HepG2 (cell line): ENCODE data around the gene PERP. TPM values are rescaled to one million over a fixed set of nuclear protein-coding genes. Genes with fewer than 3 reads are reported as not detected.

Experiments
- ATF4 ChIP-seq, 2 experiments: fragments of 450-650 bp in 1 of 2; sonication (generic) in 1 of 2; formaldehyde crosslinking; IDR thresholded peaks; 2 replicates each; pipeline versions ENCODE4 v1.5.0 to v1.8.0; 2020 to 2022; ENCODE audit warnings: mild to moderate bottlenecking in 1 of 2, missing genetic modification reagents in 1 of 2
- BCL6 ChIP-seq: IDR thresholded peaks from 2 replicates; pipeline ENCODE4 v1.6.1; 2016; ENCODE audit warnings: missing genetic modification reagents, missing compliant biosample characterization
- BHLHE40 ChIP-seq: IDR thresholded peaks from 2 replicates; pipeline ENCODE4 v1.6.1; 2011; ENCODE audit warnings: low read length, improper control_type of control experiment
- ELF1 ChIP-seq: sonication (generic); formaldehyde crosslinking; IDR thresholded peaks from 2 replicates; pipeline ENCODE4 v1.4.0; 2020; ENCODE audit warnings: missing genetic modification reagents
- FOXA1 ChIP-seq, 2 experiments: fragments of 450-650 bp in 1 of 2; sonication (generic) in 1 of 2; formaldehyde crosslinking in 1 of 2; IDR thresholded peaks; 2 replicates each; pipeline versions ENCODE4 v1.4.0 to v1.6.1; 2016 to 2020; ENCODE audit warnings: missing genetic modification reagents in 1 of 2
- FOXA3 ChIP-seq: IDR thresholded peaks from 2 replicates; pipeline ENCODE4 v1.6.1; 2016; ENCODE audit warnings: missing genetic modification reagents, missing compliant biosample characterization
- FOXK1 ChIP-seq: sonication (generic); formaldehyde crosslinking; IDR thresholded peaks from 2 replicates; pipeline ENCODE4 v1.4.0; 2020; ENCODE audit warnings: low read depth, missing genetic modification reagents, borderline replicate concordance
- GABPB1 ChIP-seq: IDR thresholded peaks from 2 replicates; pipeline ENCODE4 v1.6.1; 2016; ENCODE audit warnings: mild to moderate bottlenecking, missing genetic modification reagents, moderate library complexity, missing compliant biosample characterization
- GLI4 ChIP-seq: sonication (generic); formaldehyde crosslinking; IDR thresholded peaks from 2 replicates; pipeline ENCODE4 v1.5.1; 2020; ENCODE audit warnings: missing genetic modification reagents, mild to moderate bottlenecking, moderate library complexity, borderline replicate concordance
- GMEB1 ChIP-seq: sonication (generic); formaldehyde crosslinking; IDR thresholded peaks from 2 replicates; pipeline ENCODE4 v1.5.1; 2020; ENCODE audit warnings: missing genetic modification reagents, mild to moderate bottlenecking, borderline replicate concordance
- GRHL1 ChIP-seq: sonication (generic); formaldehyde crosslinking; conservative IDR thresholded peaks from 2 replicates; pipeline ENCODE4 v1.8.0; 2022; ENCODE audit warnings: missing genetic modification reagents
- HOXA7 ChIP-seq: sonication (generic); formaldehyde crosslinking; IDR thresholded peaks from 2 replicates; pipeline ENCODE4 v1.8.1; 2022; ENCODE audit warnings: mild to moderate bottlenecking, missing genetic modification reagents, moderate library complexity
- KLF12 ChIP-seq: sonication (generic); formaldehyde crosslinking; IDR thresholded peaks from 2 replicates; pipeline ENCODE4 v1.4.0; 2020; ENCODE audit warnings: missing genetic modification reagents, borderline replicate concordance
- KLF15 ChIP-seq: sonication (generic); formaldehyde crosslinking; IDR thresholded peaks from 2 replicates; pipeline ENCODE4 v1.8.1; 2023; ENCODE audit warnings: borderline replicate concordance, mild to moderate bottlenecking, inconsistent platforms, missing genetic modification reagents, mixed read lengths
- MBD4 ChIP-seq: IDR thresholded peaks from 2 replicates; pipeline ENCODE4 v1.6.1; 2012; ENCODE audit warnings: low read length, inconsistent platforms, borderline replicate concordance
- MXD3 ChIP-seq: IDR thresholded peaks from 2 replicates; pipeline ENCODE4 v1.6.1; 2016; ENCODE audit warnings: mild to moderate bottlenecking, missing biosample characterization, missing genetic modification reagents
- MYNN ChIP-seq: sonication (generic); formaldehyde crosslinking; IDR thresholded peaks from 2 replicates; pipeline ENCODE4 v1.4.0; 2020; ENCODE audit warnings: mild to moderate bottlenecking, low read depth, missing genetic modification reagents
- PHF5A ChIP-seq: IDR thresholded peaks from one replicate; pipeline ENCODE4 v1.6.1; 2018; ENCODE audit warnings: low read depth, missing genetic modification reagents; ENCODE audit not compliant: unreplicated experiment
- SIX1 ChIP-seq: sonication (generic); formaldehyde crosslinking; IDR thresholded peaks from 2 replicates; pipeline ENCODE4 v1.4.0; 2020; ENCODE audit warnings: missing genetic modification reagents, borderline replicate concordance
- TSC22D2 ChIP-seq: sonication (generic); formaldehyde crosslinking; IDR thresholded peaks from 2 replicates; pipeline ENCODE4 v1.5.1; 2020; ENCODE audit warnings: missing genetic modification reagents, mild to moderate bottlenecking, borderline replicate concordance
- ZMYM3 ChIP-seq: sonication (generic); formaldehyde crosslinking; IDR thresholded peaks from 2 replicates; pipeline ENCODE4 v1.5.1; 2020; ENCODE audit warnings: mild to moderate bottlenecking, missing genetic modification reagents
- ZNF12 ChIP-seq: sonication (generic); formaldehyde crosslinking; IDR thresholded peaks from 2 replicates; pipeline ENCODE4 v1.5.0; 2020; ENCODE audit warnings: missing genetic modification reagents
- ZNF580 ChIP-seq: IDR thresholded peaks from 2 replicates; pipeline ENCODE4 v1.6.1; 2016; ENCODE audit warnings: low read depth, borderline replicate concordance
- ZNF598 ChIP-seq: sonication (generic); formaldehyde crosslinking; IDR thresholded peaks from 2 replicates; pipeline ENCODE4 v1.5.1; 2020; ENCODE audit warnings: mild to moderate bottlenecking, missing genetic modification reagents, borderline replicate concordance
- ZNF672 ChIP-seq: sonication (generic); formaldehyde crosslinking; IDR thresholded peaks from 2 replicates; pipeline ENCODE4 v1.8.1; 2022; ENCODE audit warnings: missing genetic modification reagents
- polyA plus RNA-seq, 8 experiments: library from polyadenylated mRNA; depleted of rRNA in 3 of 8; stranded (reverse) in 7 of 8; unstranded in 1 of 8; fragments of >200 nt; fragmentation: Illumina TruSeq in 4 of 8; extraction: Trizol in 4 of 8; gene quantifications; 2 replicates each; pipeline versions ENCODE4 v1.2.1 to v1.2.3, GENCODE V29; 2011 to 2016; ENCODE audit warnings: low read depth in 4 of 8, missing spikeins in 1 of 8, mixed read lengths in 1 of 8; ENCODE audit not compliant: insufficient read depth in 1 of 8
- total RNA-seq, 5 experiments: library from RNA; depleted of rRNA; stranded (reverse); fragments of >200 nt; fragmentation: Illumina TruSeq; extraction: Trizol; gene quantifications; 2 replicates each; pipeline ENCODE4 v1.2.3, GENCODE V29; 2016; ENCODE audit warnings: low read depth in 1 of 5

The PERP gene
- total and polyA plus RNA-seq, 2 of the 13 experiments (the other 11 are each of a cell fraction or from before 2014, with no cell fraction given): 26.0 to 53.0 TPM

GRCh38 chr6:138107078-138107751 is at the start of gene PERP (continued):
- TF ChIP-seq SIX1 (CRISPR knock-in tag) (no peak), FOXK1 (CRISPR knock-in tag) (no peak; the same call in 1 of the 2 replicates), BHLHE40 (no peak), GABPB1 (CRISPR knock-in tag) (peak; percentile 72; the same call in 1 of the 2 replicates), MXD3 (peak; percentile 94), TSC22D2 (no peak), GMEB1 (CRISPR knock-in tag) (no peak), FOXA3 (CRISPR knock-in tag) (no peak; the same call in 1 of the 2 replicates), MBD4 (no peak), ZNF12 (no peak; the same call in 1 of the 2 replicates), HOXA7 (no peak), GRHL1 (CRISPR knock-in tag) (no peak), BCL6 (CRISPR knock-in tag) (no peak), ELF1 (CRISPR knock-in tag) (no peak), PHF5A (no peak), ZNF672 (CRISPR knock-in tag) (no peak), ZNF580 (peak; percentile 78), FOXA1 (IDR thresholded peaks at IDR 0.05) (no peak), FOXA1 (CRISPR knock-in tag; IDR thresholded peaks at IDR 0.05) (0 out of 2 replicates have a peak, but pooled peaks have one; percentile 17), MYNN (CRISPR knock-in tag) (no peak), ZNF598 (CRISPR knock-in tag) (peak; percentile 58; the same call in 1 of the 2 replicates), ATF4 (CRISPR knock-in tag; IDR thresholded peaks at IDR 0.05) (peak in 1 of 2 experiments; percentile 64; a peak in 2 of 4 replicates), KLF15 (CRISPR knock-in tag) (no peak), KLF12 (CRISPR knock-in tag) (0 out of 2 replicates have a peak, but pooled peaks have one; percentile 10), GLI4 (peak; percentile 87), ZMYM3 (CRISPR knock-in tag) (peak; percentile 99)
